HG02870 (cell line): ENCODE measurements around the gene TTC23.

ENCODE experiments used
- ATAC-seq: cut with Tn5 transposase; IDR thresholded peaks from one replicate; pipeline ENCODE4 v1.9.1; 2021; ENCODE audit warnings: mild to moderate bottlenecking, moderate library complexity; ENCODE audit not compliant: unreplicated experiment

The TTC23 gene

DNA sequence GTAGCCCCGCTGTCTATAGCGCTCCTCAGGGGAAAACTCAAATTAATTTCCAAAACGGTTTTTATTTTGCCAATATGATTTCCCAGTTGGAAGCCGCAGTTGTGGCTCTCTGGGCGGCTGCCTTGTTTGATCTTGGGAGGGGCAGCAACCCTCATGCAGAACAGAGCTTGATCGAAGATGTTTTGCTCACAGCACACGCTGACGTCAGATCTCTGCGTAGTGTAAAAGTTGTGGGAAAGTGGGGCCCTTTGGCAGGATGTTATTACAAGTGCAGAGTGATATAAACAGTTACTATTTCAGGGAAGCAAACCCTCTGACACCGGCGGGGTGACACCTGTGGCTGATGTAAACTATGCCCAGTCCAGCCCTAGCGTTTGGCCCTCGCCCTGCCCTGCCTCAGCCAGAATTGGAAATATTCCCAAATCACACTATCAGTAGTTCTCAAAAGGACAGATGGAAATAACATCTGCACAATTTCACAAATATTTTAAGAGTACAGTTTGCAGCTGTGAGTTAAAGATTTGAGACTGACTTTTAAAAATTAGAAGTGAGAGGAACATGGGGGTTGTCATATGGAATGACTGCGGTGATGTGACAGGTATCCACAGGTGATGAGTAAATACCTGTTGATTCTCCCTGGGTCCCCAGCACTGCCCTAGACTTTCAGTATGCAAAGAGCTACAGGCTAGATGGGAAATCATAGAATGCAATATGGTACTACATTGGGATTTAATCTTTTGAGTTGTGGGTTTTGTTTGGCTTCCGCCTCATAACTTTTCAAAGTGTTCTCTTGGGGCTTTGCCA lies 142.8 kb downstream of the TTC23 start:
- ATAC-seq, result no peak

DNA sequence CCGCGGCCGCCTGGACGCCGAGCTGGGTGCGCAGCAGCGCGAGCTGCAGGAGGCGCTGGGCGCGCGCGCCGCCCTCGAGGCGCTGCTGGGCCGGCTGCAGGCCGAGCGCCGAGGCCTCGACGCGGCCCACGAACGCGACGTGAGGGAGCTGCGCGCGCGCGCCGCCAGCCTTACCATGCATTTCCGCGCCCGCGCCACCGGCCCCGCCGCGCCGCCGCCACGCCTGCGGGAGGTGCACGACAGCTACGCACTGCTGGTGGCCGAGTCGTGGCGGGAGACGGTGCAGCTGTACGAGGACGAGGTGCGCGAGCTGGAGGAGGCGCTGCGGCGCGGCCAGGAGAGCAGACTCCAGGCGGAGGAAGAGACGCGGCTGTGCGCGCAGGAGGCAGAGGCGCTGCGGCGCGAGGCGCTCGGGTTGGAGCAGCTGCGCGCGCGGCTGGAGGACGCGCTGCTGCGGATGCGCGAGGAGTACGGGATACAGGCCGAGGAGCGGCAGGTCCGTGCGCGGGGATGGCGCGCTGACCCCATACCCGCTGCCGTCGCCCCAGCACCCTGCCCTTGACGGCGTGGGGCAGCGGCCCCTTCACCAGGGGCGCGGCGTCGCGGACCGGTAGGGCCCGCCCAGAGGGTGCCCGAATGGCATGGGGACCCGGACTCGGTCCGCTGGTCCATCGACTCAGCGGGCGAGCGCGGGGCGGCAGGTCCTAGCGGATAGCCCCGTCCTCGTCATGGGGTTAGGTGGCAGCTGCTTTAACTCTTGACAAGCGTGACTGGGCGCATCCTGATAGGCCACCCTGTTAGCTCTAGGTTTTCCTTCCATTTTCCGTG lies 143.7 kb downstream of the TTC23 start:
- peak; percentile 41 for ATAC-seq

DNA sequence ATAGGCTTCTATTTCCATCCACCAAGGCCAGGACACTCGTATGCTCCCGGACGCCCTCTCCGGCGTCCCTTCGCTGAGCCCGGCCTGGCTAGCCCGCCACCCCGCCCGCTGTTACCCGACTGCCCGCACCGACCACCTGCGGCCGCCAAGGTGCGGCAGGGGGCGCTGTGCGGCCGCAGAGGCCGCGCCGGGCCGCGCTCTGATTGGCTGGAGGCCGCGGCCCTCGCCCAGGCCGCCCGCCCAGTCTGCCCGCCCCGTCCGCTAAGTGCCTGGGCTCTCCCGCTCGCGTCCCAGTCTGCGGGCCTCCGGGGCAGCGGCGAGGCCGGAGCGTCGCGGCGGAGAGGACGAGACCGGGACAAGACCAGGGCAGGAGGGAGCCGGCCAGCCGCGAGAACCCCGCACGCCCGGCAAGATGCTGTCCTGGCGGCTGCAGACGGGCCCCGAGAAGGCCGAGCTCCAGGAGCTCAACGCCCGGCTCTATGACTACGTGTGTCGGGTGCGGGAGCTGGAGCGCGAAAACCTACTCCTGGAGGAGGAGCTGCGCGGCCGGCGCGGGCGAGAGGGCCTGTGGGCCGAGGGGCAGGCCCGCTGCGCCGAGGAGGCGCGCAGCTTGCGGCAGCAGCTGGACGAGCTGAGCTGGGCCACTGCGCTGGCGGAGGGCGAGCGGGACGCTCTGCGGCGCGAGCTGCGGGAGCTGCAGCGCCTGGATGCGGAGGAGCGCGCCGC lies 144.4 kb downstream of the TTC23 start, which contains the start of gene SYNM:
Gene SYNM, plus strand, starts transcription at position 293 of the 726 bp plus-strand sequence. Its CDS starts 120 bp downstream, at position 413.
- peak; percentile 33 for ATAC-seq

DNA sequence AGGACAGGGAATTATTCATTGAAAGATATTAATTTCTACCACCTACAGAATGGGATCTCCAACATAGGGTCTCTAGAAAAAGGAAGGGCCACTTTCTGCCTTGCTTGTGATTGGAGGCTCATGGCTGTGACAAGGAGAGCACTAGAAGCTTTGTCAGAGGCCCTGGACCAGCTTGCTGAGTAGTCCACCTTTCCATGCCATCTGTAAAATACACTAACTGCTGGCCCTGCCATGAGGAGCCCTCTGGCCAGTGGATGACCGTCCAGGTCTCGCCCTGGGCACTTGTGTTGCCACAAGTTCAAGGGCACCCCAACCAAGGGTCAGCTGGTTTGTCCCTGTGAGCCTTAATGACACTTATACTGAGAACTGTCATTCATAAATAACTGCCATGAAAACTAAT lies 146.1 kb downstream of the TTC23 start:
- no peak for ATAC-seq

DNA sequence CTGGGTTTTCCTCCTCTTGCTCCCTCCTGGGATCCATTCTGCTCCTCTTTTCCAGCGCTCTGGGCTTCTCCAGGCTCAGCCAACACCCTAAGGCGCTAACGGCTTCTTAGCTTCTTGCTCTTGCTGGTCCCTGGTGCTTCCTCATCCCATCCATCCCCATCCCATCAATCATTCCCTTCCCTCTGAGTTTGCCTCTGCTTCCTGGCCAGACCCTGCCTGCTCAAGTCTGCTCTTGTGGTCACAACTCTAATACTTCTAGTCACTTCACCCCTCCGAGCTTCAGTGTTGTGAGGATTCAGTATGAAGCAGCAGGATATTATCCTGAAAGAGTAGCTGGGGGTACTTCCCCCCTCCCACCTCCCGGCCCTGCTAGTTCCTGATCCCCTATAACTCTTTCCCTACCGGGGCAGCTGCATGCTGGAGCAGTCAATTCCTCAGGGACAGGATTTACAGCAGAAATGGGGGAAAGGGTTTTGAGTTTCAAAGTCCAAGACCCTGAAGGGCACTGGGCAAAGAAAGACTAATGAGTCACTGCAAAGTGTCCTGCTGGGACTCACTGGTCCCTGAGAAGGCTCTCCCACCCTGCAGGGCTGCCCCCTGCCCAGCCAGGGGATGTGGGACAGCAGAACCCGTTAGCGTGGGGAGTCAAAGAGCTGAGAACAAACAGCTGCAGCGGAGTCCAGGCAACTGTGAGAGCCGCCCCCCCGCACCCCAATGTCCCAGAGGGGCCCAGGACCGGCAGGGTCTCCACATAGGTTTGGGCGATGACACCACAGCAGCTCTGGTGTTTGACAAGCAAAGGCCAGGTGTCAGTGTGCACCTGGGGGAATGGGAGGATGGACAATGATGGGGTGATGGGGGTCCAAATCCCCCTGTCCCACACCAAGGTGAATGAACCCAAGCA lies 146.8 kb downstream of the TTC23 start:
- no peak for ATAC-seq

DNA sequence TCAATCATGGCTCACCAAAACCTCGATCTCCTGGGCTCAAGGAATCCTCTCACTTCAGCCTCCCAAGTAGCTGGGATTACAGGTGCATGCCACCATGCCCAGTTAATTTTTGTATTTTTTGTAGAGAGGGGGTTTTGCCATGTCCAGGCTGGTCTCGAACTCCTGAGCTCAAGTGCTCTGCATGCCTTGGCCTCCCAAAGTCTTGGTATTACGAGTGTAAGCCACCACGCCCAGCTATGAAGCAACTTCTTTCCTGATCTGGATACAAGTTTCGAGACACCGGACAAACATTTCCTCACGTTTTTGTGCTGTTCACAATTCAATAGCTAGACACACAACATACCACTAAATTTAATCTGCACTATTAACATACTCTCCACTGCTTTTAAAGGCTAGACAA lies 147.9 kb downstream of the TTC23 start:
- no peak for ATAC-seq

DNA sequence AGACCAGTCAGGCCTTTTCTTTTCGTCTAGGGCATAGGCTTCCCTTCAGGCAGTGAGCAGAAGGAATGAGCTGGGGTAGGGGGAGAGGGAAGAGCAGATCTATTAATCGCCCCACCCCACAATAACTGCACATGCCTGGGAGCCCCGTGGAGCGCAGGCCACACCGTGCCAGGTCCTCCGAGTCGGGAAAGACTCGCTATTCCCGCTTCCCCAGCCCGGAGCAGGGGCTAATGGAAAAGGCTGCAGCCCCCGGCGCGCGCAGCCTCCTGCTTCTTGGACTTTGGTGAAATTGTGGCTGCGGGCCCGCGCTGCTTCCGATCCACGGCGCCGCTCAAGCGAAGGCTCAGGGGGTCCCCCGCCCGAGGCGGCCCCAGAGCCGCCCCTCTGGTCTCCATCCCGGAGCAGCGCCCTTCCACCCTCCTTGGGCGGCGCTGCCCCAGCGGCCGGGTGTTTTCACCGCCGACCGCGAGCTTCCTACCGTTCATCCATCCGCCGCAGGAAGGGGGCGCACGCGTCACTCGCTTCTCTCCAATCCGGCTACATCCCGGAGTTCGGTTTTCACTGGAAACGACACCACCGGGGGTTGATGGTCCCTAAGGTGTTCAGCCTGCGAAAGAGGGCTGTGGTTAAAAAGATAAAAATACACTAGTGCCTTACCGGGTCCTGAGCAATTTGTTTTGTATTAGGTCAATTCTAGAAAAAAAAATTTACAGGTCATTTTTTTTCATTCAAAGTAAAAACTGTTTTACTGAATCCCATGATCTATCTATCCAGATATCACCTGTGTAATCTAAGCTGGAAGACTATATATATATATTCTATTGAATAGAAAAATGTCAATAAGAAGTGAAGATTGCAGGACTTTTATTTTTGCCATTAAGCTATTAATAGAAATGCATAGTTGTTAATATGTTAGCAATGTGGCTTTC lies 148.9 kb downstream of the TTC23 start:
- ATAC-seq, result no peak

DNA sequence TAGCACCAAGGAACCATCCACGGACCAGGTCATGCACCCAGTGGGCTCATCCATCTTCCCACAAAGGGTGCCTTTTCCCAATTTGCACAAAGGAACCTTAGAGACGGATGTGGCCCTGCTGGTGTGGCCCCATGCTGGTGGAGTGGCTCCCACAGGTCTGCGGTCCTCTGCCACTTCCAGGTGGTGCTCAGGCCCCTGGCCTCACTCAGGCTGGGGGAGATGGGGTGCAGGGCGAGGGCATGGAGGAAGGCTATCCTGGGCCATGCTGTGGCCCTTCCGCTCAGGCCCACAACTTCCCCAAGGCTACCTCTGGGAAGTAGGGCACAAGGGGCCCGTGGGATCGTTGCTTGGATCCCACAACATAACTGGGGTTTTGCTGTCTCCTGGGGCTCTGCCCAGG lies 149.7 kb downstream of the TTC23 start:
- no peak for ATAC-seq

DNA sequence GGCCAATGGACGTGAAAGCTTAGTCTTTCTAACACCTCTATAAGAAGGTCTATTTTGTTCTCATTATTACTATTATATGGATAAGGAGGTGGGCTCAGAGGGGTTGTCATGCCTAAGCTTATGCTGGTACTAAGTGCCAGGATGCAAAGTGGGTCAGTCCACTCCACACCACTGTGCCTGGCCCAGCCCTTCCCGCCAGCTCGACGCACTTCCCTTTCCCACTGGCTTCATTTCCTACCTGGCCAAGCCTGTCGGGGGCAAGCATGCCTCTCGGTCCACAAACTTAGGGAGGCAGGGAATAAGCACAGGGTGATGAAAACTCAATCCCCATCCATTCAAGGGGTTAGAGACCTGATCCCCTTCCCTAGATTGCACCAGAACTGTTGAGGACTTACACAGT lies 150.4 kb downstream of the TTC23 start:
- ATAC-seq, result no peak

DNA sequence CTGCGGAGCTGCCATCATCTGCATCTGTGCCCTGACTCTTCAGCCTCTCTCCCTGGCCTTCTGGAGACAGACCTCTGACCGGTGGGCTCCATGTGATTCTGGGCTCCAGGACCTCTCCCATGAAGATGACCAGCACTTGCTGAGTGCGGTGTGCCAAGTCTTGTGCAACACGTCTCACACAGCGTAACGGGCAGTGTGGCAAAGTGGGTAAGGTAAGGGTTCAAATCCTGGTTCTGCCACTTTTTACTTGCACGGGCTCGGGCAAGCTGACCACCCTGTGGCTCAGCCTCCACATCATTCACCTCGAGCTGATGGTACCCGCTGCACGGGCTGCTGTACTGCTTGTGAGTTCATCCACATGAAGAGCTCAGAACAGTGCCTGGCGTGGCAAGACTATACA lies 151.0 kb downstream of the TTC23 start:
- ATAC-seq, result no peak

DNA sequence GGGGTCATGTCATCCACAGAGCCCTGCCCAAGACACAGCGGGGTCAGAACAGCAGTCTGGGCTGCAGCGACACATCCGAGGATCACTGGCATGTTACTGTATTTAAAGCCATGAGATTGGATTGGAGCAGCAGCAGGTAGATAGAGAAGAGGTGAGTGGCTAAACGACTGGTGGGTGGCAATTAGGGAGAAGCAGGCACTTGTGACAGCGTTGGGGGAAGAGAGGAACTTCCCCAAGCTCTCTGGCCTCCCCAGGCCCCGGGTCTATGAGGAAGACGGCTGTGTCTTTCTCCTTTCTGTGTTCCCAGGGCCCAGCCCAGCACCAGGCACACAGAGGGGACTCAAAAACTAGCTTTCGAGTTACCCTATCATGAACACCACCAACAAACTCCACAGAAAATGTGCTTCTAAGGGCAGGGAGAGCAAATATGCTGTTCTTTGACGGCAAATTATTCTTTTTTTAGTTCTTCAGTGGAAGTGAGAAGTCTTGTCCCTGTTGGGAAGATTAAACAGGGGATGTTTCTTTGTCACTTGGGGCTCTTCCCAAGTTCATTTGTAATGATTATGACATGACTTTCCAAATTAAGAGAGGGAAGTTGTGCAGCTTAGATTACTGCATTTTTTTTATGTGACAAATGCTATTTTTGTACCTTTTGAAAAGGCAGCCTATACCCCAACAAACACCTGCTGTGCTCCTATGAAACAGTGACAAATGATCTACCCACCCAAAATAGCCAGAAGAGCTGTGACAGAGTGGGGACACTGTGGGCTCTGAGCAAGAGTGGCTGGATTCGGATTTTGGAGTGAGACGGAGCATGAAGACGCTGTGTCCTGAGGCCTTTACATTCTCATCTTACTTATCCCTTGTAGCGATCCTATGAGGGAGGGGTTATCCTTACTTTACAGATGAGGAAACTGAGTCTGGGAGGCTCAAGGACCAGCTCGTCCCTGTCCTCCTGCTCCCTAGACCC lies 151.7 kb downstream of the TTC23 start:
- no peak for ATAC-seq

DNA sequence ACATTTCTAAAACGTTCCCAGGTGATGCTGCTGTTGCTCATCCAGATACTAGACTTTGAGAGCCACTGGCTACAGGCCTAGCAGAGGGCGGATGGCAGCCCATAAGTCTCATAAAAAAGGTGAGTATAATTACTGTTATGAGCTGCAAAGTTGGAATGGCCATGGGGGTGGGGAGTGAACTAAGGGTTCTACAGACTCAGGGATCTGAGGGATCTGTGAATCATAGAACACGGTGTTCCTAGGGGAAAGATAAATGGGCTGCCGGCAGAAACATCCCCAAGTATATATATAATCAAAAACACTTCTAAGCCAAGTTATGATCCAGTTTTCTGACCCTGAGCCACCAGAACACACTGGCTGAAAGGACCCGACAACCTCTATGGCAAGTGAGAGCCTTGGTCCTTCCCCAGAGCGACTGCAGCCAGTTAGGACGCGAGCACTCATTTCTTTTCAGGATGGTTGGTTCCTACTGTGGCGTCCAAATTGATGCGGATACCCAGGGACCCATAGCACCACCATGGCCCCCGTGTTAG lies 152.4 kb downstream of the TTC23 start:
- ATAC-seq, result no peak

DNA sequence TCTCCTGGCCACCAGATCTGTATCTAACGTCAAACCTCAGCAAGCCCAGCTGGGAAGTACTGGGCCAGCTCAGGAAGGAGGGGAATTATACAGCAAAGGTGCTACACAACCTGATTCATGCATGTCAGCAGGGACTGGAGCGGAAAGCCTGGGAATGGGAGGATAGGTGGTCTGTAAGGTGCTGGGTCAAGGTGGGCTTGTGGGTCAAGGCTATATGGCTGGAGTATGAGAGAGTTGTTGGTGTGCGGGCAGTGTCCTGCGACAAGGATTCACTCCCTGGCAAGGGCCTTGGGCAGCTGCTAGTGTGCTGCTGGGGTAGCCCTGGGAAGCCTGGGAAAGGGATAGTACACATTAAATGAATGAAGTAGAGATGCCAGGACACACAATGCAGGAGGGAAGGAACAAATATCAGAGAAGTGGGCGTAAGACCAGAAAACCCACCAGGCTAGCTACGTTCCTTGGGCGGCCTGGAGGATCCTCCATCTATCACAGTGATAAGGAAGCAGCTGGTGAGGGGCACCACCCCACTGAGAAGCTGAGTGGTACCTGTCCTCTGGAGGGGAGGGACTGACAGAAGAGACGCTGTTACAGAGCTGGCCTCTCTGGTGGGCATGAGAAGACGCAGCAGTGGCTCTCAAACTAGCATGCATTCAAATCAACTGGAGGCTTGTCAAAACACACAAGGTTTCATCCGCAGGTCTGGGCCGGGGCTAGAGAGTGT lies 153.0 kb downstream of the TTC23 start:
- no peak for ATAC-seq

DNA sequence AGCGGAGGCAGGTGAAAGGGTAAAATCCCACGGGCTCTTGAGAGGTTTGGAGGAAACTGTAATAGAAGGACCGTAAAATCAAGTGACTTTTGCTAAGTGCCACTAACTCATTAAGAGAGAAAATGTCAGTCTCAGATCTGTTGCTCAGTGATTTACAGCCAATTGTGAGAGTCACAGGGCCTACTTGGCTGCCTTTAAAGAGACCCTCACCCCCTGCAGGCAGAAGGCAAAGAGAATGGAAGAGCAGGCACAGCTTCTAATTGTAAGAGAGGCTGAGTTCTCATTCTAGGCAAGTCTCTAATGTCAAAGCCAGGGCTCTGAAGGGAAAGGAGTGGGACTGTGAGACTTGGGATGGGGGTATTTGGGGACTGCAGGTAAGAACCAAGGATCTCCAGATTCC lies 153.8 kb downstream of the TTC23 start:
- ATAC-seq, result no peak

DNA sequence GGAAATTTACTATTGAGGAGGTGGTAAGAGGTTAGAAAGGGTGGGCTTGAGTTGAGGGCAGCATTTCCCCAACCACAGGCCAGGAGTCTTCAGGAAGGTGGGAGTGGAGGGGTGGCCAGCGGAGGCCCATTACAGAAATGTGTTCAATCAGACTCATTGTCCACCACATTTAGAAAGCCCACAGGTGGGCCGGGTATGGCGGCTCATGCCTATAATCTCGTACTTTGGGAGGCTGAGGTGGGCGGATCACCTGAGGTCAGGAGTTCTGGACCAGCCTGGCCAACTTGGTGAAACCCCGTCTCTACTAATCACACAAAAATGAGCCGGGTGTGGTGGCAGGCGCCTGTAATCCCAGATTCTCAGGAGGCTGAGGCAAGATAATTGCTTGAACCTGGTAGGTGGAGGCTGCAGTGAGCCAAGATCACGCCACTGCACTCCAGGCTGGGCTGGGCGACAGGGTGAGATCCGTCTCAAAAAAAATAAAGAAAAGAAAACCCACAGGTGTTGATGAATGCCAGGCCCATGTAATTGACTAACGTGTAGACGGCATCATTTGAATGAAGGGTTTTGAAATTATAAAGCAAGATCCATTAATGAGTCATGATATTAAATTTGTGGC lies 156.7 kb downstream of the TTC23 start:
- no peak for ATAC-seq

DNA sequence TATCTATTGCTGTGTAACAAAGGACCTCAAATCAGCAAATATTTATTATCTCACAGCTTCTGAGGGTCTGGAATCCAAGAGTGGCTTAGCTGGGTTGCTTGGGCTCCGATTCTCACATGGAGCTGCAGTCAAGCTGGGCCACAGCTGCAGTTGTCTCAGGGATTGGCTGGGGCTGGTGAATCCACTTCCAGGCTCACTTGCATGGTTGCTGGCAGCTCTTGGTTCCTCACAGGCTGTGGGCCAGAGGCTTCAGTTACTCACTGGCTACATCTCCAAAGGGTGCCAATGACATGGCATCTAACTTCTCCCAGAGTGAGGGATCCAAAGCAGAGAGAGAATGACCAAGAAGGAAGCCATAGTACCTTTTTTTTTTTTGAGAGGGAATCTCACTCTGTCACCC lies 158.4 kb downstream of the TTC23 start:
- no peak for ATAC-seq
